Activated T-helper 1 cell treated with anti-CD3 and anti-CD28 coated beads, Interleukin-12 subunit alpha, Interleukin-12 subunit beta, Interleukin-2, Interleukin-4 antibody, amounts not matched to agents 30 ng/mL and 10 ng/mL and 1 ng/mL, durations not matched to agents 14 hours and 24 hours and 36 hours (primary cell): ENCODE data around the gene GALNT14. TPM values are rescaled to one million over a fixed set of nuclear protein-coding genes. Genes with fewer than 3 reads are reported as not detected.

ENCODE experiments used
- DNase-seq: peaks from one replicate; pipeline ENCODE4 v3.0.0; 2021; ENCODE audit warnings: low spot score
- H3K27ac Mint-ChIP-seq: one replicate; pipeline ENCODE4 v1.8.0; 2021; ENCODE audit warnings: mild to moderate bottlenecking, mixed read lengths
- H3K27me3 Mint-ChIP-seq: one replicate; pipeline ENCODE4 v1.8.0; 2022; ENCODE audit warnings: mild to moderate bottlenecking, moderate library complexity, mixed read lengths; ENCODE audit not compliant: insufficient read depth
- H3K36me3 Mint-ChIP-seq: one replicate; pipeline ENCODE4 v1.8.0; 2021; ENCODE audit warnings: low read depth, mixed read lengths
- H3K4me1 Mint-ChIP-seq: one replicate; pipeline ENCODE4 v1.8.0; 2021; ENCODE audit warnings: low read depth, mixed read lengths
- H3K4me3 Mint-ChIP-seq: one replicate; pipeline ENCODE4 v1.8.0; 2021; ENCODE audit warnings: mild to moderate bottlenecking, moderate library complexity, mixed read lengths
- H3K9me3 Mint-ChIP-seq: one replicate; pipeline ENCODE4 v1.8.0; 2021; ENCODE audit warnings: mixed read lengths
- intact Hi-C: fragments of 100-400 bp; cut with micrococcal nuclease; formaldehyde crosslinking; loops from one replicate; pipeline ENCODE4 v1.15.1; 2024
- total RNA-seq: library from RNA; stranded (reverse); gene quantifications from 2 replicates; pipeline ENCODE4 v1.2.3, GENCODE V29; 2022

The GALNT14 gene
- total RNA-seq, 1 donor from 2014 or later, result 0.21 TPM

DNA sequence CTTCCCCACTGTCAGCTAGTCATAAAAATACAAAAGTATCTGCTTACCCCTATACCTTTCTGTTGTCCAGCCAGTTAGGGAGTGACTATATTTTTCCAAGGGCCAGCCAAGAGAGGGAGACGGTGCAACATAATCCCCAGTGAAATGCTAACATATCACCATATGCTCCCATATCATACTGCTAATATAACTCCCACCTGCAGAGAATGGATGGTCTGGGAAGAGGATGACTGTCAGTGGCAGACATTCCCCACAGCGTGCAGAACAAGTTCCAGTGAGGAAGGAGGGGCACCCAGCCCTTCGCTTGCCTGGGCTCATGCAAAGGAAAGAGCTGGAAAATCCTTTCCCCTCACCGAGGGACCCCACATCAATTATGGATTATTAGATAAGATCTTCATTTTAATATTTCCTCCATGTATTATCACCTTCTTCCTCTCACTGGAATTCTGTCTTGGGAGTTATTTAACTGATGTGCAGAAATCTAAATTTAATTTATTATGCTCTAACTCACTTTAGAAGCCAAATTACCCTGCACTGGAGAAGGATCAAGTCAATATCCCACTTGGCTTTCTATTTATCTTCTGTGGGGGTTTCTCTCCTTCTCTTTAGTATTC is 135.6 kb downstream of the GALNT14 start:
- Mint-ChIP-seq H3K9me3 (no peaks in the 10 kb centered on the region), H3K4me1 (no peaks in the 10 kb centered on the region), H3K36me3 (no peaks in the 10 kb centered on the region), H3K27ac (no peak overlapping the region), H3K4me3 (no peak overlapping the region), H3K27me3 (peaks cover 8% of the 10 kb centered on the region)
- intact Hi-C loops, result no loop called here
- no peak for DNase-seq

- no peak overlapping the region for H3K27ac Mint-ChIP-seq
- H3K4me3 Mint-ChIP-seq, result no peak overlapping the region
- H3K36me3 Mint-ChIP-seq, result no peaks in the 10 kb centered on the region
- peaks cover 3% of the 10 kb centered on the region for H3K27me3 Mint-ChIP-seq
- no peaks in the 10 kb centered on the region for H3K9me3 Mint-ChIP-seq
- H3K4me1 Mint-ChIP-seq, result no peaks in the 10 kb centered on the region
- intact Hi-C loops, result no loop called here
- no peak for DNase-seq
These were observed 137.3 kb downstream of the GALNT14 start for GRCh38 chr2:31000970-31001369.

- no peak for DNase-seq
- Mint-ChIP-seq H3K27ac (no peak overlapping the region), H3K27me3 (no peaks in the 10 kb centered on the region), H3K9me3 (no peaks in the 10 kb centered on the region), H3K4me3 (no peak overlapping the region), H3K36me3 (no peaks in the 10 kb centered on the region), H3K4me1 (no peaks in the 10 kb centered on the region)
- intact Hi-C loops, result no loop called here
These were observed 139.6 kb downstream of the GALNT14 start for GRCh38 chr2:30998672-30999071.

DNA sequence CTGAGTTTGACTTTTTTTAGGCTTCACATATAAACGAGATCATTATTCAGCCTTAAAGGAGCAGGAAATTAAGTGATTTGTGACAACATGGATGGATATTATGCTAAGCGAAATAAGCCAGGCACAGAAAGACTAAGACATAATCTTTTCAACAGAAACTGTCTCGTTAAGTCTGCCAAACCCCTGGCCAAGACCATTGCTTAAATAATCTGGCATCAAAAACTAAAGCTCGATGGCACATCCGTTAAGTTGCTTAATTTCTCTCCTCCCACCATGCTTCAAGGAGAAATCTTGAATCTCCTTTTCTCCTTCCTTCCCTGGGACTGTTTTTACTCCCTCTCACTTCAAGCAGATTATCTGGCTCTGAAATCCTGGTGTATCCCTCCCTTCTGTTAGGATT is 140.3 kb downstream of the GALNT14 start:
- no peak for DNase-seq
- H3K36me3 Mint-ChIP-seq, result no peaks in the 10 kb centered on the region
- H3K4me3 Mint-ChIP-seq, result no peak overlapping the region
- H3K9me3 Mint-ChIP-seq, result no peaks in the 10 kb centered on the region
- no peaks in the 10 kb centered on the region for H3K27me3 Mint-ChIP-seq
- intact Hi-C loops, result no loop called here
- H3K4me1 Mint-ChIP-seq, result no peaks in the 10 kb centered on the region
- H3K27ac Mint-ChIP-seq, result no peak overlapping the region

- intact Hi-C loops, result no loop called here
- Mint-ChIP-seq H3K4me3 (no peak overlapping the region), H3K4me1 (no peaks in the 10 kb centered on the region)
These were observed 143.8 kb downstream of the GALNT14 start for GRCh38 chr2:30994227-30995056.

GRCh38 chr2:30992781-30993180 is 145.5 kb downstream of the GALNT14 start:
- Mint-ChIP-seq H3K27me3 (no peaks in the 10 kb centered on the region), H3K27ac (no peak overlapping the region), H3K4me1 (no peaks in the 10 kb centered on the region), H3K36me3 (no peaks in the 10 kb centered on the region), H3K4me3 (no peak overlapping the region), H3K9me3 (no peaks in the 10 kb centered on the region)
- intact Hi-C loops, result no loop called here
- no peak for DNase-seq

More at GRCh38 chr2:30994227-30995056, 143.8 kb downstream of the GALNT14 start:
- Mint-ChIP-seq H3K27me3 (no peaks in the 10 kb centered on the region), H3K9me3 (no peaks in the 10 kb centered on the region), H3K27ac (no peak overlapping the region), H3K36me3 (no peaks in the 10 kb centered on the region)
- no peak for DNase-seq

- DNase-seq, result no peak
- Mint-ChIP-seq H3K27me3 (no peaks in the 10 kb centered on the region), H3K36me3 (no peaks in the 10 kb centered on the region), H3K27ac (no peak overlapping the region), H3K4me3 (no peak overlapping the region), H3K9me3 (no peaks in the 10 kb centered on the region), H3K4me1 (no peaks in the 10 kb centered on the region)
- intact Hi-C loops, result no loop called here
These were observed 147.6 kb downstream of the GALNT14 start for GRCh38 chr2:30990671-30991070.

DNA sequence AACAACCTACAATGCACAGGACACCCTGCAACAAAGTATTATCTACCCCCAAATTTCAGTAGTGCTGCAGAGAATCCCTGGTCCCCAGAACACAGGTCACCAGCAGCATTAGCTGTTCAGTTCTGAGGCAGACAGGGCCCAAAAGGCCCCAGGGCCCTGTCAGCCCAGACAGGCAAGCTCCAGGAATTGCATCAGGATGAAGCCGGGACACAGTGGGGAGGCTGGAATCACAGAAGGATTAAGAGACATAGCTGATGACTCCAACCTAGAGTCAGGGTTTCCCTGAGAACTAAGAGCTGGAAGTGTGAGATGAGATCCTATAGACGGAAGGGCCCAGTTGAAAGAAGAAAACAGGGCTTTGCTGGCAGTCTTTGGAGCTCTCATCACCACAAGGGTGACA is 148.1 kb downstream of the GALNT14 start:
- DNase-seq, result no peak
- H3K9me3 Mint-ChIP-seq, result no peaks in the 10 kb centered on the region
- intact Hi-C loops, result no loop called here

GRCh38 chr2:30989746-30990145 is 148.5 kb downstream of the GALNT14 start:
- Mint-ChIP-seq H3K36me3 (no peaks in the 10 kb centered on the region), H3K27me3 (no peaks in the 10 kb centered on the region), H3K27ac (no peak overlapping the region), H3K4me1 (no peaks in the 10 kb centered on the region), H3K9me3 (no peaks in the 10 kb centered on the region), H3K4me3 (no peak overlapping the region)
- intact Hi-C loops, result no loop called here
- DNase-seq, result no peak

More for the DNA sequence above, 148.1 kb downstream of the GALNT14 start:
- no peaks in the 10 kb centered on the region for H3K27me3 Mint-ChIP-seq
- no peak overlapping the region for H3K4me3 Mint-ChIP-seq
- H3K4me1 Mint-ChIP-seq, result no peaks in the 10 kb centered on the region
- no peaks in the 10 kb centered on the region for H3K36me3 Mint-ChIP-seq
- no peak overlapping the region for H3K27ac Mint-ChIP-seq

DNA sequence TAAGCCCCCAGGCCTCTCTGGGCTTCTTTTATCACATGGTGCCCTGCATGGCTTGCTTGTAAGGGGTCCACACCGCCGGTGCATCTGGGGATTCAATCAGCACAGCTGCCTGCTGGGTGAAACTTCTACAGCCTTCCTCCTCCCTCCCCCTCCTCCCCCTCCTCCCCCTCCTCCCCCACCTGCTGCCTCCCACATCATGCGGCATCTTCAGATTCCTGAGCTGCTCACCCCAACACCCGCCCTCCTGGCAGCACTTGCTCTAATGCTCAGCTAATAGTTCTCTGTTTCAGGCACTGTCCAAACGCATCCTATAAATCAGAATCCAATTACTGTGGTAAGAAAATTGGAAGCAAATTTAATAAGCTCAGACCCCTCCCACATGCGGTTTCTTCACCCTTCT is 150.7 kb downstream of the GALNT14 start:
- no peaks in the 10 kb centered on the region for H3K4me1 Mint-ChIP-seq
- peaks cover 2% of the 10 kb centered on the region for H3K27me3 Mint-ChIP-seq
- no peaks in the 10 kb centered on the region for H3K9me3 Mint-ChIP-seq
- no peak overlapping the region for H3K4me3 Mint-ChIP-seq
- H3K36me3 Mint-ChIP-seq, result no peaks in the 10 kb centered on the region
- DNase-seq, result no peak
- intact Hi-C loops, result no loop called here
- H3K27ac Mint-ChIP-seq, result no peak overlapping the region

DNA sequence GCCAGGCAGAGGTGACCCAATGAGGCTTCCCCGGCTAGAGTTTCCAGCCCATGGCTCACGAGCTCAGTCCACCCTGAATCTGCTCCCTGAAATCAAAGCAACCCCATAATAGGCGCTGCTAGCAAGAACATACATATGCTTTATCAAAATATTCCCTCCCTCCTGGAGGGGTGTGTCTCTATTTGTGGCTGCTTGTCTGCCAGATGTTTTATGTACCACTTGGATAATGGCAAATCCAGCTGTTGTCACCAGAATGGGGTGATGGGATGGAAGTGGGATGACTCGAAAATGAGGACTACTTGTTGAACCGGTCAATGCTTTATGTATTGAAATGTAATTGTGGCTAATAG is 152.0 kb downstream of the GALNT14 start:
- no peak for DNase-seq
- H3K36me3 Mint-ChIP-seq, result no peaks in the 10 kb centered on the region
- H3K27ac Mint-ChIP-seq, result no peak overlapping the region
- H3K4me1 Mint-ChIP-seq, result no peaks in the 10 kb centered on the region
- H3K27me3 Mint-ChIP-seq, result peaks cover 2% of the 10 kb centered on the region
- intact Hi-C loops, result no loop called here
- H3K4me3 Mint-ChIP-seq, result no peak overlapping the region
- H3K9me3 Mint-ChIP-seq, result no peaks in the 10 kb centered on the region

- Mint-ChIP-seq H3K27ac (no peak overlapping the region), H3K4me3 (no peak overlapping the region), H3K9me3 (no peaks in the 10 kb centered on the region), H3K27me3 (peaks cover 2% of the 10 kb centered on the region), H3K36me3 (no peaks in the 10 kb centered on the region), H3K4me1 (no peaks in the 10 kb centered on the region)
- DNase-seq, result no peak
- intact Hi-C loops, result no loop called here
These were observed 152.6 kb downstream of the GALNT14 start for GRCh38 chr2:30985493-30986230.

GRCh38 chr2:30984148-30984547 is 154.1 kb downstream of the GALNT14 start:
- no peaks in the 10 kb centered on the region for H3K36me3 Mint-ChIP-seq
- no peak overlapping the region for H3K4me3 Mint-ChIP-seq
- H3K27ac Mint-ChIP-seq, result no peak overlapping the region
- H3K27me3 Mint-ChIP-seq, result peaks cover 2% of the 10 kb centered on the region
- H3K9me3 Mint-ChIP-seq, result no peaks in the 10 kb centered on the region
- no peak for DNase-seq
- no peaks in the 10 kb centered on the region for H3K4me1 Mint-ChIP-seq
- intact Hi-C loops, result no loop called here
